ENCODE results near the gene DOCK2.
"Not testable (repeated sequence)": the region's sequence is repeated elsewhere in the genome, so short reads cannot be mapped to it uniquely, and the experiment has no call there.

The DOCK2 gene

DNA sequence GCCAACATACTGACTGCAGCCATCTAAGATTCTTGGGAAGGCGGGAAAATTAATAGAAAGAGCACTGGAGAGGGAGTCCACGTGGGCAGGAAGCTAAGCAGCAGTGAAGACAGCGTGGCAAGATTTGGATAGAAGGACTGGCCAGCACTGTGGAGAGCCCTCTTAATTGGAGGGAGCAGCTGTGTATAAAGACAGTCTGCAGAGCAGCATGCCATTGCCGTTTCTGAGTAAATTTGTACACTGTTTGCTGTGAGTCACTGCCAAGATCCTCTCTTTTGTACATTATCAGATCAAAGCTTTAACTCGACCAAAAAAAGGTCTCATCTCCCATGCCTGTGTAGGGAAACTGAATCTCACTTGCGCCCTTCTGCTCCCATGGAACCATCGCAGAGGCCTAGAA lies 297.9 kb downstream of the DOCK2 start:
- no peak for DNase-seq (ENCODE audit: low read depth in 1 of 2, low spot score in 1 of 2)

DNA sequence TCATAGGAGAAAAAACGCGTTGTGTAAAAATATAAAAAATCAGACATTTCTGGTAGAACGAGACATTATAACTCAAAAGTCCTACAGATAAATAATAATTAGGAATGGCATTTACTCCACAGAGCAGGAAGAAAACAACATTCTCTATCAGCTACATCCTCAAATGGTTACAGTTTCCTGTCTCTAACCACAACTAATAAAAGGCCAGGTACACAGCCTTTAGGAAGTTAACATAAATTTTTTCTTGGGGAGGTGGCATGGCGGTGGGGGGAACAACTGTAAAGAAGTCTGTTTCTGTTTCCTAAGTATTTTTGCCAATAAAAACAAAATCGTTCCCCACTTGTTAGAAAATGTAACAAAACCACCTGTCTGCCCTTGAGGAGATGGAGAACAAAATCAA lies 298.7 kb downstream of the DOCK2 start:
- no peak for DNase-seq (ENCODE audit: low read depth in 1 of 2, low spot score in 1 of 2)

DNA sequence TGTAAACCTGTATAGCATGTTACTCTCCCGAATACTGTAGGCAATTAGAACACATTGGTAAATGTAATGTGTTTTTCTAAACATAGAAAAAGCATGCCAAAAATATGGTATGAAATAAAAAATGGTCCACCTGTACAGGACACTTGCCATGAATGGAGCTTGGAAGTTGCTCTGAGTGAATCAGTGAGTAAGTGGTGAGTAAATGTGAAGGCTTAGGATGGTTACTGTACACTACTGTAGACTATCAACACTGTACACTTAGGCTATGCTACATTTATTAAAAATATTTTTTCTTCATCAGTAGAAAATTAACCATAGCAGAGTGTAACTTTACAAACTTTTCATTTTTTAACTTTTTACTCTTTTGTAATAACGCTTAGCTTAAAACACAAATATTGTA lies 301.4 kb downstream of the DOCK2 start:
- DNase-seq (ENCODE audit: low read depth in 1 of 2, low spot score in 1 of 2) = no peak

DNA sequence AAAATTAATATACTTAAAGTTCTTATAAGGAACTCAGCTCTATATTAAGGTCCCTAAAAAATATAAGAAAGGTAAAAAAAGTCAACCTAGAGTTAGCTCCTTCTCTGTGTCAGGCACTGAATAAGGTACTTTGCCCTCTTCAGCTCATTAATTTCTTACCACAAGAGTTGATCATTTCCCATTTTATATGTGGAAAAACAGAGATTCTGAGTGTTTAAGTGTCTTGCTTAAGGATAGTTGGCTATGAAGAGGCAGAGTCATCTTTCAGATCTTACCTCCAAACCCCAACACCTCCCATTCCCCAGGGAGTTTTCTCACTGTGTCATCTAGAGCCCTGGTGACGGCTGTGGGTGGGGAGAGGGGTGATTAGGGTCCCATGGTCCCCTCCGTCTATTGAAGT lies 302.7 kb downstream of the DOCK2 start:
- DNase-seq (ENCODE audit: low read depth in 1 of 2, low spot score in 1 of 2) = no peak

DNA sequence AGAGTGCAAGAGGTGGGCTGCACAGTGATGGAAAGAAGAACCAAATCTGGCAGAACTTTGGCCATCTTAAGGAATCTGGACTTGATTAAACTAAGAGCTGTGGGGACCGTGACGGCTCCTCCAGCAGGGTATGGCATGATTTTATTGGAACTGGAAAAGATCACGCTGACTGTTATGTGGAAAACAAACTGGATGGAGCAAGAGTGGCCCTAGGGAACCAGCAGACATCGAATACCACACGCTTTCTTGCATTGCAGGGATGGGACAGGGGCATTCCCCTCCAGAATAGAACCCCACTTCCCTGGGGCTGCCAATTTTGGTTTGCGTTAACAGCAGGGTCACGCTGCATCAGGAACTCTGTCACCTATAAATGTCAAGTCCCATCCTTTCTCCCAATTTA lies 304.5 kb downstream of the DOCK2 start:
- DNase-seq (ENCODE audit: low read depth in 1 of 2, low spot score in 1 of 2) = no peak

DNA sequence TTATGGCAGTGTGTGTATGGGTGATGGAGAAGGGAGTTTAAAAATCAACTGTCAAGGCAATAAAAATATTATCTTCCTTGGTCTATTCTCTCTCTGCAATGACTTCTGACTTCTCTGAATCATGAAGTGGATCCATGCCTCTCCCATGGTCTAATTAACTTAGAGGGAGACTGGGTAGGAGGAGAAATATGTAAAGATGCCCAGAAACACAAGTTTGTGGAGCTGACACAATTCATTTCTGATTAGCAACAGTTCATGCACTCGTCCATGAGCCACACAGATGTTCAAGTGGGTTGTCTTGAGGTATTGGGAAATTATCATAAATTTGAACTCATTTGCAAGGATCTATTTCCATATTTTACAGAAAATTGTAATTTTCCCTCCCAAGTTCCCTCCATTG lies 305.1 kb downstream of the DOCK2 start:
- DNase-seq (ENCODE audit: low read depth in 1 of 2, low spot score in 1 of 2) = no peak

DNA sequence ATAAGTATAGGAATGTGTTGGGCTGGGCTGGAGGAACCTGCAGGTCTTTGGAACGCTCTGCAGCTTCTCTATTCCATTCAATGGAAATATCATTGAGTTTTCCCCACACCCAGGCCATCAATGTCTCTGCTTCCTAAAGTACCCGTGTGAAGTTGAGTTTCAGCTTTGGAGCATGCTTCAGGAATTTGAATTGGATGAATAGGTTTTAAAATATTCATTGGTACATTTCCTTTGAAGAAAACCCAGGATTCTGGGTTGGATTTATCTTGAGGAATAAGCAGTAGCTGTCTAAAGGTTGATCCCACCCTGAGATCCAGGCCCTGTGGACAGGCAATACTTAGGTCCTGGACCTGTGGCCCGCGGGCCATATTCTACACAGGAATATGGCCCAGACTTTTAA lies 306.0 kb downstream of the DOCK2 start:
- DNase-seq (ENCODE audit: low read depth in 1 of 2, low spot score in 1 of 2) = no peak

DNA sequence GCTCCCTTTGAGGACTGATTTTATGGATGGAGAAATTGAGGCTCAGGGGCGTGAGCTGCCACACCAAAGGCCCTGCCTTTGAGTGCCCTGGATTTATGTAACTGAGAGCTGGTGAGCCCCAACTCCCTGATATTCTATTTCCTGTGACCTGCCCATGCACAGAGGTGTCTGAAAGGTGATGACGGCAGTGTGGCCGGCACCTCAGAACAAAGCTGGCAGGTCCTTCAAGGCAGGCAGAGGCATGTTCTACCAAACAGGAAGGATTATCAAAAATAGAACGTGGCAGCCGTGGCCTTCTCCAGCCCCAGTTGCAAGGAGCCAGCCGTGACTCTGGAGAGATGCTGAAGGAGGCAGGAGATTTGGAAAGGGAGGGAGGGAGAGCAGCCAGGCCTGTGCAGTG lies 307.0 kb downstream of the DOCK2 start:
- DNase-seq (ENCODE audit: low read depth in 1 of 2, low spot score in 1 of 2) = no peak

DNA sequence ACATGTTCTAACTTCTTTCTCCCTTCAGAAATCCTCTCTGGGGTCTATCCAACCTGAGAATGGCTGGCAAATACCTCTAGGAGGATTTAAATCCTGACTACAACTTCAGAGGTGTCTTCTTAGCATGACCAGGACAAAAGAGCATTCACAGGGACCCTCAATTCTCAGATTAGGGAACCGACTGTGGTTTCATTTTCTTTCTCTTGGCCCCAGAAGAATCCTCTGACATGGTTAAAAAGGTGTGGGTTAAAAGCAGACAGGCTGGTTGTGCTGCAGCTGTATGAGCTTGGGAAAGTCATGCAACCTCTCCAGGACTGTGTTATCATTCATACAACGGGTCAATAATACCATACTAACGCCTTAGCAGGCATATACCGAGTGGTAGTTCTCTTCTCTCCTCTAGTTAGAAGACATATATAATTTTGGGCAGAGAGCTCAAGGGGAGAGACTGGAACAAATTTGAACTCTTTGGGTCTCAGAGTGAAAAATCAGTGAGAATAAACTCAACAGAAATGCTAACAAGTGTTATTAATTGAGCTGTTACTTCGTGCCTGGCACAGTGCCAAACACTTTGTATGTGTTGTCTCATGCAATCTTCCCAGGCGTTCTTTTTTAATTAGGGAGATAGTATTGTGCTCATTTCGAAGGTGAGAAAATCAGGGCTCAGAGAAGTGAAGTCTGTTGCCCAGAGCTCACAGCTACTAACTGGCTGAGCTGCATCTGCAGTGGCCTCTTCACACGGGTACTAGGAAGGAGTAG lies 308.0 kb downstream of the DOCK2 start:
- no peak for DNase-seq (ENCODE audit: low read depth in 1 of 2, low spot score in 1 of 2)

DNA sequence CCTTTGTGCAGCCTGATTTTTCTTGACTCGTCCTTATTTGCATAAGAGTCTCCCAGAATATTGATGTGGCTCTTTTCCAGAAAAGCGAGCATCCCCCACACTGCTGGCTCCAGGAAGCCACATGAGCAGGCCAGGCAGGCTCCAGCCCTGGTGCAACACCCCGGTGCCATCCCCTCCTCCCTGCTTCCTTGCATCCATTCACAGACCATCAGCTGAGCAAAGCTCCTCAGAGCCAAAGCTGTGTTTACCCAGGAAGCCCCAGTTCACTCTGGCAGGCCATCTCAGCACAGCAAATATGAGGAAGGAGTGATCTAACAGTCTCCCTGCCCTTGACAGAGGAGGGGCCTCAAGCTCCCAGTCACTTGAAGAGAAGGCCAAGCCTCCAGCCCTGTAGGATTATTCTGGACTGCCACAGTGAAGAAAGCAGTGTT lies 308.8 kb downstream of the DOCK2 start:
- no peak for DNase-seq (ENCODE audit: low read depth in 1 of 2, low spot score in 1 of 2)

DNA sequence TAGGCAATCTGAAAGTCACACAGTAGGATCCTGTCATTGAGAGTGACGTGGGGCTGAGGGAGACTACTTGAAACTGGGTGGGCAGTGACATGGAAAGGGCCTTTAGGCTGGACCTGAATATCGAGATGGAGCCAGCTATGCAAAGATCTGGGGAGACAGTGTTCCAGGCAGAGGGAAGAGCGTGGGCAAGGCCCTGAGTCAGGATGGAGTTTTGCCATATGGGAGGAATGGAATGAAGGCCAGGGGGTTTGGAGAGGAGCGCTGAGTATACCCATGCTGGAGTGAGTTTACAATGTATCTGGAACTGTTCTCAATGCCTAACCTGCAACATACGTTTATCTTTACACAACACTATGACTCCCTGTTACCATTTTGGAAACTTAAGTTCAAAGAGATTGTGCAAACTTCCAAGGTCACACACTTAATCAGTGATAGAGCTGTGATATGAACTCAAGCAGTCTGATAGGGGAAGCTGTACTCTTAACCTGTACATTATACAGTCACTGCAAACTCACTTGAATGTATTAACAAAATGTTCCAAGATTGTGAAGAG lies 309.7 kb downstream of the DOCK2 start:
- no peak for DNase-seq (ENCODE audit: low read depth in 1 of 2, low spot score in 1 of 2)

DNA sequence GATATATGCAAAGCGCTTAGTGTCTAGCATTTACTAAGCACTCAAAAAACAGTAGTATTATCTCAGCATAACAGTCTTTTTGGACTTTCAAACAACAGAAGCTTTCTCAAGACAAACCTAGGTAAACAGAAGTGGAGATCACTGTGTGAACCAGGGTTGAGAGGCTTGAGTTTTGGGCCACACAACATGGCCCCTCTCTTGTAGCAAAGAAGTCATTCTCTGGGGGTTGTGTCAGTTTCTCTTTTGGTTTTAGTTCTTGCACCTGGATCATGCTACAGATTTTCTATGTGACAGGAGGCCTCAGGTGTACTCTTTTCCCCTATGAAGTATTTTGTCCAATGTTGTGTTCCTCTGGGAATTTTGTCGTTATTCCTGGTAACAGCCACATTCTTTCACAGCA lies 313.3 kb downstream of the DOCK2 start:
- DNase-seq (ENCODE audit: low read depth in 1 of 2, low spot score in 1 of 2) = no peak

DNA sequence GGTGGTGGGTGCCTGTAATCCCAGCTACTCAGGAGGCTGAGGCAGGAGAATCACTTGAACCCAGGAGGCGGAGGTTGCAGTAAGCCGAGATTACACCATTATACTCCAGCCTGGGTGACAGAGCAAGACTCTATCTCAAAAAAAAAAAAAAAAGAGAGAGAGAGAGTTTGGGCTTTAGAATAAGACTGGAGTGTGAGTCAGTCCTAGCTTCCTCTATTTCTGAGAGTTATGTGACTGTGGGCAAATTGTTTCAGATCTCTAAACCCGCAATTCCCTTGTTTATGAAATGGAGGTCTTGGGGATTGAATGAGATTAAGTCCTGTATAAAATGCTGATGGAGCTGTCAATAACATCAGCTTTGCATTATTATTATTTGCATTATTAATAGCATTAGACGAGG lies 316.1 kb downstream of the DOCK2 start:
- DNase-seq (ENCODE audit: low read depth in 1 of 2, low spot score in 1 of 2) = not testable (repeated sequence)

DNA sequence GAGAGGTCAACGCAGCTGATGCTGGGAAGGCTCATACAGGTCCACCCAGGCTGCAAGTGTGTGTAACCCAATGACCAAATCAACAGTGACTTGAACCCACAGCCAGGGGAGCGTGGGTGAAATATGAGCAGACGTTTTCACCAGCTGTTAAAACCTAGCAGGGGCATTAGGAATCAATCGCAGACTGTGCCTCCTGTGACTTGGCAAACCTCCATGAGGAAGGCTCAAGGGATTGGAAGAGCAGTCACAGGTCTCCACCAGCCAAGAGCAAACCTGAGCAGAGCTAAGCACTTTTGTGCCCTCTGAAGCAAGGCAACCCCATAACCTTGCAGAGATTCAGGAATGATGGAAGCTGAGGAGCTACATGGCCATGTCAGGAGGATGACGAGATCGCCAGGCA lies 317.7 kb downstream of the DOCK2 start:
- DNase-seq (ENCODE audit: low read depth in 1 of 2, low spot score in 1 of 2) = no peak

DNA sequence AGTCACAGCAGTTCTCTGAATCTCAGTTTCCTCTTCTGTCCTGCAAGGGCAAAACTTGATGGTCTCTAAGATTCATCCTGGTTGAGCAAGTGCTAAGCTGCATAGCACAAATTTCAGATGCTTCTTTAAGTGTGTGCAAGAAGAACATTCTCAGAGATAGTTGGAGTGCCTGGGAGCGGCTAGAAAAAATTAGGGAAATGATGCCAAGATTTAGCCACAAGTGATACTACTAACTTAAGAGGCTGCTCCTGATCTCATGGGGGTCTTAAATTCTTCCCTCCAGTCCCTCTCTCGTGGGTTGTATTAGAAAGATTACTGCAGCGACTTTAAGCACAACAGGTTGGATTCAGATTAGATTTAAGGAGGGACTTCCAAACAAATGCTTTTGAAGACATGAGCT lies 319.1 kb downstream of the DOCK2 start:
- no peak for DNase-seq (ENCODE audit: low read depth in 1 of 2, low spot score in 1 of 2)

DNA sequence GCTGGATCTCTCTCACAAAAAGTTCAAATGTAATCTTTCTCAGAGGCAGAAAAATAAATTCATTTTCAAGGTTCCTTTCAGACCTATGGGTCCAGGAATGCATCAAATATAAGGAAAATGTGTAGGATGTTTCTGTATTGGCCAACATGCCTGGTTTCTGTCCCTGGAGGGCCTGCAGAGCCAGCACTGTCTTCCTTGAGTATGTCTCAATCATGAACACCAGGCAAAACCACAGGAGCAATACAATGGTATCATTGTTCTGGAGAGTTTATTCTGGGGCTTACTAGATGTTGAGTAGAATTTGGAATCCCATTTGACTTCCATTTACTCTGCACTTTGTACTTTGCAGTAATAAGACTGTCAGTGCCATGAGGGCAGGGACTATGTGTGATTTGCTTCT lies 319.7 kb downstream of the DOCK2 start:
- DNase-seq (ENCODE audit: low read depth in 1 of 2, low spot score in 1 of 2) = no peak

DNA sequence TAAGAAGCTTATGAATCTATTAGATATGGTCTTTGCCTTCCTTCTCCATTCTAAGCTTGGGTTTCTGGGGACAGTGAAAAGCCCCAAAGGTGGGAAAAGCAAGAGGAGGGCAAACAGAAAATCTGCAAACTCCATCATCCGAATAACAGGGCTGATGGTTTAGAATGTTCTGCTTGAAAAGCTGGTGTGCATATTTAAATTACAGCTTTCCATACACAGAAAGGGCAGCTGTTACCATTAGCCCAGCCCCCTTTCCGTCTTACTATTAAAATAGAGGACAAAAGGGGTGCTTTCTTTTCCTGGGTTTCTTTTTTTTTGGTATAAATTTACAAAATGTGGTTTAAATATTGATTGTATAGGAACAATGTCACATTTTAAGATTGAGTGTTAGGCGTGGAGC lies 321.2 kb downstream of the DOCK2 start:
- no peak for DNase-seq (ENCODE audit: low read depth in 1 of 2, low spot score in 1 of 2)

DNA sequence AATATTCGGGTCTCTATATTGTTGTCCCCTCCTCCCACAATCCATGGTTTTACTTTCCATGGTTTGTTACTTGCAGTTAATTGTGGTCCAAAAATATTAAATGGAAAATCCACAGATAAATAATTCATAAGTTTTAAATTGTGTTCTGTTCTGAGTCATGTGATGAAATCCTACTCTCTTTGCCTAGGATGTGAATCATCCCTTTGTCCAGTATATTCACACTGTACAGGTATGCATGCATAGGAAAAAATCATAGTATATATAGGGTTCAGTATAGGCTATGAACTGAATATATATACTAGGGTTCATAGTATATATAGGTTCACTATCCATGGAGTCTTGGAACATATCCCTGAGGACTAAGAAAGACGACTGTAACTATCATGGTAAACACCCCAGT lies 323.6 kb downstream of the DOCK2 start:
- no peak for DNase-seq (ENCODE audit: low read depth in 1 of 2, low spot score in 1 of 2)

DNA sequence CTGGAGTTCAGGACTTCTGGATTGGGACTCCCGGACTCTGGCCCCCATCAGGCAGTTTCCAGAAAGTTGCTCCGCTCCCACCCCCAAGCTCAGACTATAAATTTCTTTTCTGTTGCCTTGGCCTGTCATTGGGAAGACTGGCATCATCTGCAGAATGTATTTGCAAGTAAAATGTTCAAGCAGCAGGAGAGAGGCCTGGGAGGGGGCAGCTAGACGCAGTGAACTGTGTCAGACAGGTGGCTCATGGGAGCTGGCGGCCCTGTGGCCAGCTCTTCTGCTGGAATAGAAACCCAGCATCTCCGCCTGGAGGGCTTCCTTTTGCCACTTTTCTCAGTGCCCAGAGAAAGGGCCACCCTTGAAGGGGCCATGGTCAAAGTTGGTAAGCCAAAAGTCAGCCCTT lies 327.2 kb downstream of the DOCK2 start:
- no peak for DNase-seq (ENCODE audit: low read depth in 1 of 2, low spot score in 1 of 2)

DNA sequence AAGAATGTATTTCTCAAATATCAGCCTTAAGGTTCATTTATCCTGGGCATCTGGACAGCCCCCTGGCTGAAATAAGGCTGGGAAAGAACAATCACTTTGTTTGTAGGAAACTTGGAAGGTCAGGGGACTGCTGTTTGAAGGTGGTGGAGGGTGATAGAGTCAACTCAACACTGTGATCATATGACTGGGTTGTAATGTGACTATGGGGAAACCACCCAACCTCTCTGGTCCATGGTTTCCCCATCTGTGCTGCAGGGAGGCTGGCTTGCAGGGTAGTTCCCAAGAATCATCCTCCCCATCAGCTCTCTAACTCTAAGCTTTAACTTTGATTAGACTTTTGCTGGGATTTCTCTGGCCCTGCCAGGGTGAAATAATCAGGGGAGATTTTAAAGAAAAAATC lies 333.3 kb downstream of the DOCK2 start:
- DNase-seq (ENCODE audit: low read depth in 1 of 2, low spot score in 1 of 2) = no peak

DNA sequence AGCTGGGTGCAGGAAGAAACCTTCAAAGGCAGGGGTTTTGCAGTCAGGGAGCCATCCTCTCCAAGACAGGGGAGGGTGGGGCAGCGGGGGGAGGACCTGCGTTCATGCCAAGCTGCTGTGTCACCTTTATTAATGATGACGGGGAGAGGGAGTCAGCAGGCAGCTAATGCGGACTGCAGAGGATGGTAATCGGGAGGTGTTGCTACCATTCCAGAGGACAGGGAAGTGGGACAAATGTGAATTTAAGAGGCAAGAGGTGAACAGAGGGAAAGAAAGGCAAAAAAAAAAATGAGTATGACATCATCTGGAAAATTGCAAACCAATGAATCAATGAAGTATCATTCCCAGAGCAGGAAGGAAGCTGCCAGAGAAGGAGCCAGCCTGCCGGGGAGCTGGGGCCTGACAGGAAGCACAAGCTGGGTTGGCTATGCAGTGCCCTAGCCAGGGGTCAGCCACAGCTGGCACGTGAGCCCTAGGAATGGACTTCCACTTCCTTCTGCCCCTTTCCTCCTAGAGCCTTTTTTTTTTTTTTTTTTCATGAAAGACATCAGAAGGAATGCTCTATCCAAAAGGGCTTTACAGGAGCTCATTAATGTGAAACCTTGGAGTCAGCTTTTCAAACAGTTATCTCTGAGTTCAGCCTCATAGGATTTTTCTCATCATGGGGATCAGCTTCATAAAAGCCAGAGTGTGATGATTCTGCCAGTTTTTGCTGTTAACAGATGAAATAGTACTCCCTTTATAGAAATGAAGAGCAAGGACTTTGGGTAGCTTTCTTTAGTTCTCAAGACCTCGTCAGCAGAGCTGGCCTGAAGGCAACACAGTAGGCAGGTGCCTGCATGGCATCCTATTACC lies 334.1 kb downstream of the DOCK2 start:
- DNase-seq (ENCODE audit: low read depth in 1 of 2, low spot score in 1 of 2) = no peak

DNA sequence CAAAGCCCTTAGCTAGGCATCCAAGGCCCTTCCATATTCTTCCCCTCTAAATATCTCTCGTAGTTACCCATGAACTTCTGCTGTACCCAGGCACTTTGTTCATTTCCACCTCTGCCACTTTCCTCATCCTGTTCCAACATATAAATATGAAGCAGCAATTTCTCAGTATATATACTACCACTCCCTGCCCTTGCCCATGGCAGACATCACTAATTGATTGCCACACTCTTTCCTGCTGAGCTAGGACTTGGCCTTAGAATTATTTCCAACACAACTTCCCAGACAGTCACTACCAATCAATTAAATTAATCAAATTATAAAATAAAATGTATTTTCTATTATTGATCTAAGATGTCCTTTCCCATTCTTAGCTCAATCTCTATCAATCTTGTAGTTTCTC lies 334.7 kb downstream of the DOCK2 start:
- DNase-seq (ENCODE audit: low read depth in 1 of 2, low spot score in 1 of 2) = no peak
